COLO668 (cell line): ENCODE results near the gene PYY.
"Not testable (repeated sequence)": the region's sequence is repeated elsewhere in the genome, so short reads cannot be mapped to it uniquely, and the experiment has no call there.

ENCODE experiments used
- DNase-seq: peaks from one replicate; lab custom pipeline; 2025; ENCODE audit not compliant: unreplicated experiment; lab: John Stamatoyannopoulos, UW

The PYY gene

GRCh38 chr17:43953746-43954145, at the start of gene PYY:
TSS of gene PYY (minus strand) at chr17:43953940. CDS start at chr17:43953483, 457 bp downstream.
- DNase-seq: no peak

- no peak for DNase-seq
Measured at GRCh38 chr17:44002141-44002848, 48.6 kb upstream of the PYY start.

GRCh38 chr17:44001461-44001920, 47.8 kb upstream of the PYY start:
- no peak for DNase-seq

GRCh38 chr17:44000871-44001460, 47.2 kb upstream of the PYY start:
- no peak for DNase-seq

GRCh38 chr17:44000141-44000860, 46.6 kb upstream of the PYY start:
- no peak for DNase-seq

- no peak for DNase-seq
Measured at GRCh38 chr17:43999024-43999423, 45.3 kb upstream of the PYY start.

- DNase-seq: no peak
Measured at GRCh38 chr17:43998552-43998951, 44.8 kb upstream of the PYY start.

GRCh38 chr17:43997180-43997579, 43.4 kb upstream of the PYY start:
- not testable (repeated sequence) for DNase-seq

- no peak for DNase-seq
Measured at GRCh38 chr17:43995150-43995471, 41.4 kb upstream of the PYY start.

GRCh38 chr17:43994272-43995149, 40.8 kb upstream of the PYY start:
- peak; percentile 24 for DNase-seq

GRCh38 chr17:43992641-43993040, 38.9 kb upstream of the PYY start:
- no peak for DNase-seq

- DNase-seq: no peak
Measured at GRCh38 chr17:43988301-43988700, 34.6 kb upstream of the PYY start.

- no peak for DNase-seq
Measured at GRCh38 chr17:43987131-43988021, 33.6 kb upstream of the PYY start.

GRCh38 chr17:43986225-43986981, 32.7 kb upstream of the PYY start:
- DNase-seq: no peak

- DNase-seq: no peak
Measured at GRCh38 chr17:43984521-43984920, 30.8 kb upstream of the PYY start.

GRCh38 chr17:43983515-43984411, 30.0 kb upstream of the PYY start:
- DNase-seq: peak; percentile 24

- no peak for DNase-seq
Measured at GRCh38 chr17:43983196-43983514, 29.4 kb upstream of the PYY start.

- DNase-seq: no peak
Measured at GRCh38 chr17:43982171-43982570, 28.4 kb upstream of the PYY start.

- no peak for DNase-seq
Measured at GRCh38 chr17:43979671-43980070, 25.9 kb upstream of the PYY start.
